T47D (cell line): Measurements from ENCODE around the gene C5orf15.

Source experiments
- DNase-seq, 2 experiments: peaks; one replicate each; pipeline versions ENCODE4 v3.0.0 to v3.0.0-alpha.2; 2011 to 2012; ENCODE audit warnings: low read depth in 1 of 2, low spot score in 1 of 2
- JUND ChIP-seq: IDR thresholded peaks from 2 replicates; pipeline ENCODE4 v1.6.1; 2012; ENCODE audit warnings: low read depth
- in situ Hi-C: cut with HindIII; loops from 2 replicates; pipeline ENCODE4 v1.10.0; 2016; ENCODE audit warnings: low sequenced_read_pairs, low pct_unique_long_range_greater_than_20kb

C5orf15 gene

GRCh38 chr5:133935667-133935940 lies 32.8 kb downstream of the C5orf15 start:
- DNase-seq: no peak
- in situ Hi-C loops: no loop called here
- TF ChIP-seq JUND: no peak

DNA sequence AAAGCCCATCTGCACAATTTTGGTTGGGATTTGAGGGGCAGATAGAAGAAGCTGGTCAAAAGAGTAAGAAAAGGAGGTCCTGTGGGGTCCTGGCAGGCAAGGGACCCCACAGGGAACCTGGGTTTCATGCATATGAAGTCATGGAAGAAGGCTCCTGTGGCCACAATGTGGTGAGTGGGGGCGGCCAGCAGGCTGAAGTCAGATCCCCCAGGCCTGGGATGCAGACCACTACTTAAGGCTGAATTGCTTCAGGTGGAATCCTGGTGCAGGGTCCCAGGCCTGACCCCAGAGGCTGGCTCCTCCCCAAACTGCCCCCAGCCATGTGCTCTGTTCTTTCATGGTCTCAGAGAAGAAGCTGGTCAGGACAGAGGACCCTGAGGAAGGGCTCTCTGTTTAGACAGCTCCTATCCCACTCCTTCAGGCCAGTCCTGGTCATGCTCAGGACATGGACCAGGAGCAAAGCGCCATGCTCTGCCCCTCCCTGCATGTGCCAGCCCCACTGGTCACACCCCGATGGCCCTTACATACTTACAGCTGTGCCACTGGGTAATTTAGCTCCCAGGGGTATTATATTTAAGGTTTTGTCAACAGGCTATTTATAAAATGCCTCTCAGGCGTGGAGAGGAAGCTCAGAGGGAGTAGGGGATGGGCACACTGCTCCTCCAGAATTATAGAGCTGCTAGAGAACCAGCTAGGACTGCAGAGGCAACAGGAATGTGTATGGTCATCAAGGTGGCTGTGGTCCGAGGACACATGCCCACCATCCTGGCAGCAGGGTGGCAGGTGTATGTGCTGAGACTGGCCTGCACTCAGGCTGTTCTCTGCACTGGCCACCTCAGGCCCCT lies 33.4 kb downstream of the C5orf15 start:
- TF ChIP-seq JUND: no peak
- in situ Hi-C loops: no loop called here
- DNase-seq: no peak

- TF ChIP-seq JUND: no peak
- in situ Hi-C loops: no loop called here
- no peak for DNase-seq
These were observed 34.1 kb downstream of the C5orf15 start for GRCh38 chr5:133934311-133934710.

- TF ChIP-seq JUND: no peak
- no peak for DNase-seq
- in situ Hi-C loops: no loop called here
These were observed 34.6 kb downstream of the C5orf15 start for GRCh38 chr5:133933670-133934295.

DNA sequence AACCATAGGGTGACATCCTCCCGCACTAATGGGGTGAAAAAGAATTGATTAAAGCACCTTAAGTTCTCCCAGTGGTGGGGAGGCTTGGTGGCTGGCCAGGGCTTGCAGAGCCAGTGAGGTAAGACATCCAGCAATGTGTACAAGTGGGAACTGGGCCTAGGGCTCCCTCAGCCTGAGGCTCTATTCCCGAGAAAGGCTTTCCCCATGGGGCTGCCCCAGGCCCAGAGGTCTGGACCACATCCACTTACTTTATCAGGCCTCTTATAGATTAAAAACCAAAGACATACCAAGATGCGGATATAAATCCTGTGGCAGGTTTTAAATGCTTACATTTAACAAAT lies 35.3 kb downstream of the C5orf15 start:
- DNase-seq: no peak
- in situ Hi-C loops: no loop called here
- no peak for TF ChIP-seq JUND

GRCh38 chr5:133932441-133933168 lies 35.8 kb downstream of the C5orf15 start:
- no peak for DNase-seq
- in situ Hi-C loops: no loop called here
- TF ChIP-seq JUND: no peak

GRCh38 chr5:133931546-133931945 lies 36.9 kb downstream of the C5orf15 start:
- DNase-seq: no peak
- in situ Hi-C loops: no loop called here
- no peak for TF ChIP-seq JUND

DNA sequence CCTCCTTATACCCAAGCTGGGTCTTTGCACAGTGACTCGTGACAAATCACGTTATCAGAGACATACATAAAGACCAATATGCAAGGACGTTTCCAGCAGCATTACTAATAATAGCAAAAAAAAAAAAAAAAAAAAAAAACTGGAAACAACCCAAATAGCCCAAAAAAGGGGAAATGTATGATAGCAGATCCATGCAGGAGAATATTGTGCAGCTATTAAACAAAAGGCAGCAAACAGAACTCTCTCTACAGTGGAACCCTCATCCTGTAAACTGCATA lies 37.7 kb downstream of the C5orf15 start:
- DNase-seq: no peak
- TF ChIP-seq JUND: no peak
- in situ Hi-C loops: no loop called here

DNA sequence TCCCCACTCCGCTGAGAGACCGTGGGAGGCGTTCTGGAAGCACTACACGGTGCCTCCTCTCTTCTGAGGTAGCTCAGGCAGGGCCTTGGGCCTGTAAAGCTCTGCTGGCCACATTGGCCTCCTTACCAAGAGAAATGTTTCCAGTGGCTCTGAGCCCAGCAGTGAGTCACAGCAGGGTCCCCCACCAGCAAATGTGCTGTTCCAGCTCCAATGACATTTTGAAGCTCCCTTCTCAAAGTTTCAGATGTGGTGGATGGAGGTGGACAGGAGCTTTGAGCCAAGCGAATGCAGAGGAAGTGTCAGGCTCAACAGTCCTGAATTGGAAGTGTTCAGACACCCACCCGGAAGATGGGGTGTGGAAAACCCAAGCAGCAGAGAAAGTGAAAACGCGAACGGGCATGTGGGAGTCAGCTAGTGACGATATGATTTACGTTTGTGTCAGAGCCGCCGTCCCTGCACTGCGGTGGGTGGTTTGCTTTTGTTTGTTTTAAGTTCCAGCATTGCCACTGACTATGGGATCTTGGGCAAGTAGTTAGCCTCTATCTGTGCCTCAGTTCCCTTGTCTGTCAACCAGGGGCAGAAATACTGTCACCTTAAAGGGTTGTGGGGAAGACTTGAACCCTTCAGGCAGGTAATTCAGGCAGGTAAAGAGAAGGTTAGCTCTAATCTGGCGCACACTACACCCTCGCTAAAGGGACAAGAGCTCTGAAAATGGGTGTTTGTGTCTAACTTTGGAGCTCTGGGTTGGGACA lies 38.2 kb downstream of the C5orf15 start:
- no peak for TF ChIP-seq JUND
- no peak for DNase-seq
- in situ Hi-C loops: no loop called here

DNA sequence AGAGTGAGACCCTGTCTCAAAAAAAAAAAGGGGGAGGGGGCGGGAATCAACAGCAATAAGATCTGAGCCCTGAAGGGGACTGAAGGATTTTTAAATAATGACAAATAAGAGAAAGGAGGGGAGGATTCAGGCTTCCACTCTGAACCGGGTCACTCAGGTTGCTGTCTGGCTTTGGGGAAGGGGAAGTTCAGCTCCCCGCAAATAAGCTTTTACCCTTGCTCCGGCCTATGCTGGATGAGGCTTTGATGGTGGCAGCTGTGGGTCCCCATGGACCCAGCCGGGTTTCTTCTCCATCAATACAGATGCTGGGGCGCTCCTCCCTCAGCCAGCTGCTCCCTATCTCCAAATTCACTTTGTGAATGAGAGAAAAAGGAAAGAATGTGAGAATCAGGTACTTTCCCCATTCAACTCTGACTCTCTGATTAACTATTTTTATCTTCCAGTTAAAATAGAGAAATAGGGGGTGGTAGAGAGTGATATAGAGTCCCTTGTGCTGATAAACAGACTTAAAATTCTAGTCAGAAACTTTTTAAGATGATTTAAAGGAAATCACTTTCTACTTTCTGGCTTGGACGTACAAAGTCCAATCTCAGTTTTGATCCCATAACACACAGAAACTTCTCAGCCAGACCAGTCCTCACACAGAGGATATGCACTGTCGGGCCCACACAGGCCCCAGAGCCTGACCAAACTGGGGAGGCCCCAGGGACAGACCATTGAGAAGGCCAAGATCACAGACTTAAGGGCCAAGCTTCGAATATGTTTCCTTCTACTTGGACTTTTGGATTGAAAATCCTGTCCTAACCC lies 39.6 kb downstream of the C5orf15 start:
- no peak for TF ChIP-seq JUND
- in situ Hi-C loops: no loop called here
- DNase-seq: no peak

GRCh38 chr5:133927300-133928180 lies 40.9 kb downstream of the C5orf15 start:
- in situ Hi-C loops: no loop called here
- no peak for TF ChIP-seq JUND
- DNase-seq: no peak
